Neural progenitor cell (in vitro differentiated cells): Measurements from ENCODE around the gene PLEKHA7.

ENCODE experiments used
- EZH2 ChIP-seq: fragments of 200-600 bp; sonication (generic); IDR thresholded peaks from 2 replicates; pipeline ENCODE4 v1.6.1; 2017; ENCODE audit warnings: antibody characterized with exemption, mild to moderate bottlenecking, moderate library complexity
- EZH2phosphoT487 ChIP-seq: fragments of 200-600 bp; sonication (generic); IDR thresholded peaks from 2 replicates; pipeline ENCODE4 v1.6.1; 2017; ENCODE audit warnings: antibody characterized with exemption
- TF ChIP-seq, protein P1 (sequence below): fragments of 200-600 bp; sonication (generic); IDR thresholded peaks from 2 replicates; pipeline ENCODE4 v1.5.1; 2017; ENCODE audit warnings: antibody characterized with exemption, mild to moderate bottlenecking

DNA sequence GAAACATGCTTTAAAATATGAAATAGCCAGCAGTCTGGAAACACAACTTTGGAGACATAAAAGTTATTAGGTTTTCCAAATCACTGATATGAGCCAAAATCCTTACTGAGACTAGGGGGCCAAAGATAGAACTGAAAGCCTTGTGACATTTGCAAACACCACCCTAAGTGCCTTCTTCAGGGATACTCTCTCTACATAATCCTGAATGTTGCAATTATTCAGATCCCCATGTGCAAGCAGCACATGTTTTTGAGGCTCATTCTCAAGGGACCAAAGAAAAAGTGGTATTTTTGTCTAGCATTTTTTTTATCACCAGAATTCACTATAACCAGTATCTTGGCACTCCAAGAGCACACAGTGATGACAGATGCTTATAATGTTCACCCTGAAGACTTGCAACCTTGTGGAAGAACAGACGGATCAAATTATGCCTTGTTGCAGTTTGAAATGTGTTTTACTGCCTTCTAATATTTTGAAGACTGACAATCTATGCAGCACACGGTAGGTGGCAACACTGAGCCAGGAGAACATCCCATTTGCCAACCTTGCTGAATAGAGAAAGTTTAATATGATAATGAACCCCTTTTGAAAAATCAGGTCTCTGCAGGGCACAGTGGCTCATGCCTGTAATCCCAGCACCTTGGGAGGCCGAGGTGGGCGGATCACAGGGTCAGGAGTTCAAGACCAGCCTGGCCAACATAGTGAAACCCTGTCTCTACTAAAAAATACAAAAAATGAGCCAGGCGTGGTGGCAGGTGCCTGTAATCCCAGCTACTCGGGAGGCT lies 78.5 kb downstream of the PLEKHA7 start:
- TF ChIP-seq, protein P1, sequence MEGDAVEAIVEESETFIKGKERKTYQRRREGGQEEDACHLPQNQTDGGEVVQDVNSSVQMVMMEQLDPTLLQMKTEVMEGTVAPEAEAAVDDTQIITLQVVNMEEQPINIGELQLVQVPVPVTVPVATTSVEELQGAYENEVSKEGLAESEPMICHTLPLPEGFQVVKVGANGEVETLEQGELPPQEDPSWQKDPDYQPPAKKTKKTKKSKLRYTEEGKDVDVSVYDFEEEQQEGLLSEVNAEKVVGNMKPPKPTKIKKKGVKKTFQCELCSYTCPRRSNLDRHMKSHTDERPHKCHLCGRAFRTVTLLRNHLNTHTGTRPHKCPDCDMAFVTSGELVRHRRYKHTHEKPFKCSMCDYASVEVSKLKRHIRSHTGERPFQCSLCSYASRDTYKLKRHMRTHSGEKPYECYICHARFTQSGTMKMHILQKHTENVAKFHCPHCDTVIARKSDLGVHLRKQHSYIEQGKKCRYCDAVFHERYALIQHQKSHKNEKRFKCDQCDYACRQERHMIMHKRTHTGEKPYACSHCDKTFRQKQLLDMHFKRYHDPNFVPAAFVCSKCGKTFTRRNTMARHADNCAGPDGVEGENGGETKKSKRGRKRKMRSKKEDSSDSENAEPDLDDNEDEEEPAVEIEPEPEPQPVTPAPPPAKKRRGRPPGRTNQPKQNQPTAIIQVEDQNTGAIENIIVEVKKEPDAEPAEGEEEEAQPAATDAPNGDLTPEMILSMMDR: peak; percentile 77
- TF ChIP-seq EZH2: no peak
- TF ChIP-seq EZH2phosphoT487: no peak
